Progenitor cell of endocrine pancreas (in vitro differentiated cells): ENCODE measurements around the gene DIP2A. TPM values are rescaled to one million over a fixed set of nuclear protein-coding genes. Genes with fewer than 3 reads are reported as not detected.
A peak's percentile ranks its signal among the peaks of the same experiment; 100 is the strongest.

ENCODE experiments used
- DNase-seq: peaks from one replicate; pipeline ENCODE4 v3.0.0; 2021; ENCODE audit warnings: low spot score; ENCODE audit not compliant: unreplicated experiment
- H3K27ac Mint-ChIP-seq: 2 replicates; pipeline ENCODE4 v1.8.0; 2021; ENCODE audit warnings: mild to moderate bottlenecking, moderate library complexity, mixed read lengths
- H3K27me3 Mint-ChIP-seq: 2 replicates; pipeline ENCODE4 v1.8.0; 2021; ENCODE audit warnings: mixed read lengths
- H3K36me3 Mint-ChIP-seq: 2 replicates; pipeline ENCODE4 v1.8.0; 2022; ENCODE audit warnings: mixed read lengths; ENCODE audit not compliant: insufficient read depth
- H3K4me1 Mint-ChIP-seq: 2 replicates; pipeline ENCODE4 v1.8.0; 2021; ENCODE audit warnings: low read depth, mixed read lengths
- H3K4me3 Mint-ChIP-seq: 2 replicates; pipeline ENCODE4 v1.8.0; 2021; ENCODE audit warnings: low read depth, mild to moderate bottlenecking, moderate library complexity, mixed read lengths
- H3K9me3 Mint-ChIP-seq: 2 replicates; pipeline ENCODE4 v1.8.0; 2021; ENCODE audit warnings: low read depth, mixed read lengths
- CTCF ChIP-seq: fragments of 200-600 bp; sonication (generic); IDR thresholded peaks from one replicate; pipeline ENCODE4 v1.5.0; 2021; ENCODE audit warnings: antibody characterized with exemption, mild to moderate bottlenecking; ENCODE audit not compliant: unreplicated experiment
- total RNA-seq: library from RNA; stranded (reverse); gene quantifications from 2 replicates; pipeline ENCODE4 v1.2.1, GENCODE V29; 2021

The DIP2A gene
- total RNA-seq, 1 donor from 2014 or later = 70.2 TPM

DNA sequence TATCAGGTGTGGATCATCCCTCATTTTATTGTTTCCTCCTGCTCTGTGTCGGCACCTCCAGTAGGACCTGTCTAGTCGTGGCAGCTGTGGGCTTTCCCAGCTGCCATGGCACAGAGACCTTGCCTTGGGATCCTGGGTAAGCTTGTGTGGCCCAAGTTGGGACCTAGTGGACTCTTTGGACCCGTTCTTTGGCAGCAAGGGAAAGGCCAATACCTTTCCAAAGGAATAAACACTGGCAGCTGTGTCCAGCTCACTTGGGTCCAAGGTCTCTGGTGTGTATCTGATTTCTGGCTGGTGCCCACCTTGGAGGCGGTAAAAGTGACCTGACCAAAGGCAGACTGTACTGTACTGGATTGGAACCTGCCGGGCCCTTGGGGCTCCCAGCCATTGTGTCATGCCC is 21.8 kb downstream of the DIP2A start:
- TF ChIP-seq CTCF = no peak
- Mint-ChIP-seq H3K27me3 (no peaks in the 10 kb centered on the region), H3K4me3 (no peak overlapping the region), H3K4me1 (no peaks in the 10 kb centered on the region), H3K9me3 (no peaks in the 10 kb centered on the region), H3K27ac (peak overlapping the region; percentile 70), H3K36me3 (peaks cover 18% of the 10 kb centered on the region)
- no peak for DNase-seq

DNA sequence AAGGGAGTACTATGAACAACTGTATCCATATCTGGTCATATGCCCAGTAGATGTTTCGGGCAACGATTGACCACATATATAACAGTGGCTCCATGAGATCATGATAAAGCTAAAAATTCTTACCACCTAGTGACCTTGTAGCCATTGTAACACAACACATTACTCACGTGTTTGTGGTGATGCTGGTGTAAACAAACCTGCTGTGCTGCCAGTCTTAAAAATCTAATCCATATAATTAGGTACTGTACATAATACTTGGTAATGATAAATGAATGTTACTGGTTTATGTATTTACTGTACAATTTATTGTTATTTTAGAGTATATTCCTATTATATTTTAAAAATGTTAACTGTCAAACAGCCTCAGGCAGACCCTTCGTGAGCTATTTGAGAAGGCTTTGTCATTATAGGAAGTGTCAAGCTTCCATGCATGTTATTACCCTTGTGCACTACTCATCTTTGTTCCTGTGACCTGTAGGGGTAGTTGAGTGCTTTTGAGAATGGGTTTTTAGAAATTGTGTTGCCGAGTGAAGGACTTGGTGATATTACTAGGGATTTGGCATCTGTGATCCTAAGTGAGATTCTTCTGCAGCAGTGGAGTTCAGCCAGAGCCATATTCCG is 23.6 kb downstream of the DIP2A start:
- no peak for DNase-seq
- no peak overlapping the region for H3K4me3 Mint-ChIP-seq
- TF ChIP-seq CTCF = no peak
- H3K27ac Mint-ChIP-seq = no peak overlapping the region
- no peaks in the 10 kb centered on the region for H3K9me3 Mint-ChIP-seq
- H3K4me1 Mint-ChIP-seq = no peaks in the 10 kb centered on the region
- no peaks in the 10 kb centered on the region for H3K27me3 Mint-ChIP-seq
- H3K36me3 Mint-ChIP-seq = peaks cover 21% of the 10 kb centered on the region

DNA sequence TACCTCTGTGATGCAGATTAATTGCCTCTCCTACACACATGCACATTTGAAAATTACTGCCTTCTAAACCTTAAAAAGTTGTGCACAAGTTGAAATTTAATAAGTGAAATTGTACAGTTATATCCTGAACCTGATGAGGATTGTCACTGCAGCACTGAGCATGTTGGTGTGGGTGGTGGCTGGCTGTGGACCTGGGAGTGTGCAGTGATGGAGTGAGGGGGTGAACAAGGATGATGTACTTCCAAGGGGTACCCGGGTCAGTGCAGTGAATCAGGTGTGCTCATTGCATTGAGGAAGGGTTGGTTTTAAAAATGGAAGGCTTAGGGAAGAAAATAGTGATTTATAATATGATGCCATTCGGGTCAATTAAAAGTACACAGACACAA is 24.1 kb downstream of the DIP2A start:
- no peak for TF ChIP-seq CTCF
- Mint-ChIP-seq H3K27me3 (no peaks in the 10 kb centered on the region), H3K27ac (peak overlapping the region; percentile 22)

DNA sequence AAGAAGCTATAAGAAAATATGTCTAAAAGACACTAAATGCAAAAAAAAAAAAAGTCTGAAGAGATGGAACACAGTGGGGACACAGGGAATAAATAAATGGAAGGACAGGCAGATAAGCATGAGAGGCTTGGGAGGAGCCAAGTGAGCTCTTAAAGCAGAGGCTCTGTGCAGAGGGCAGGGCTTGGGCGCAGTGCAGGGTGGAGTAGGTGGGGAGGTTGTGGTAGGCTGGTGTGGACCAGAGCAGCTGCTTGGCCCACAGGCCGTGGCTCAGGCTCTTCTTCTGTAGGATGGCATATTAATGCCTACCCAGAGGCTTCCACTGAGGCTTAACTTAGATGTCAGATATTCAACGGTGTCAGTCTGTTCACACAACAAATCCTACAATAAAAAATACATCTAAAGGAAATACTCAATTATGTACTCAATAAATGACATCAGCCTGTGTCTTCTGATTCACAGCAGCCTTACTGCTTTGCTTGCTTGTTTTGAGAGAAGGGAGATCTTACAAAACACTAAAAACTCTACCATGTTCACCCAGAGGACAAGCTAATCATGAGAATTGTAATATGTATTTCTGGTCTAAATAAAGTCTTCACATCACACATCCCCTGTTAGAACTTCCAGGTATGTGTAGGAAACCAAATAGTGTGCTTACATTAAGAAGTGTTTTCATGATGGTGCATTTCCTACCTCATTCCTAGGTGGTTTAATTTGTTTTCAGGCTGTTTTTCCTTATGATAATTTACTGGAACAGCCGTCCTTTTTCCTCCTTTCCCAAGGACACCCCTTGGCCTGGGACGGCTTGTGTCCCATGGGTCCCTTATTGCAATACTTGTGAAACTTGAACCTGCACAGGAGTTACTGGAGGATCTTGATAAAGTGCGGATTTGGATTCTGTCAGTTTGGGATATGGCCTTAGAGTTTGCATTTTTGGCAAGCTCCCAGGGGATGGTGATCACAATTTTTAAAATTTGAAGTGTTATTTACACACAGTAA is 24.9 kb downstream of the DIP2A start:
- Mint-ChIP-seq H3K36me3 (peaks cover 16% of the 10 kb centered on the region), H3K9me3 (no peaks in the 10 kb centered on the region), H3K4me3 (no peak overlapping the region), H3K27ac (no peak overlapping the region), H3K4me1 (no peaks in the 10 kb centered on the region), H3K27me3 (no peaks in the 10 kb centered on the region)
- TF ChIP-seq CTCF = no peak
- no peak for DNase-seq

More for the DNA sequence above, 24.1 kb downstream of the DIP2A start:
- Mint-ChIP-seq H3K4me1 (no peaks in the 10 kb centered on the region), H3K4me3 (no peak overlapping the region), H3K9me3 (no peaks in the 10 kb centered on the region), H3K36me3 (peaks cover 18% of the 10 kb centered on the region)
- no peak for DNase-seq

DNA sequence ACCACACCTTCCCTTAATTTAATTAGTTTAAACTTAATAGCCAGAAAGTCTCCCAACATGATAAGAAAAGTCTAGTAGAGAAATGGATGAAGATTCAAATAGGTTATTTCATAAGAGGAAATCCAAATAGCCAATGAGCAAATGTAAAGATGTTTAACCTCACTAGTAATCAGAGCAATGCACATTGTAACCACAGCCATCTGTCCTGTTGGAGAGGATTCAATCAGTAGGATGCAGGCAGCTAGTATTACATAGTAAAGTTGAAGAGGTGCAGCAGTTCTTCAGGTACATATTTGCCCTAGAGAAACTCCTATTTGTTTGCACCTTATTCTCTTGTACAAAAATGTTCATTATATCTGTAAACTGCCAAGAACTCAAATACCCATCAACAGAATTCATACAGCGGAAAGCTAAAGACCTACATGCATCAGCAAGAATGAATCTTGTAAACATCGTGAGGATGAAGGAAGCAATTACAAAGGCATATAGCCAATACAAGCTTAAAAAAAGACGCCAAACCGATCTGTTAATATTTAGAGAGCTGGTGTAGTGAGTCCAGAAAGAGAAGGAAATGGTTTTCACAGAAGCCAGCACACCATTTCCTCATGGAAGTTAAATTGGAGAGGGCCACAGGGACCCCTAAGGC is 27.9 kb downstream of the DIP2A start:
- Mint-ChIP-seq H3K27ac (no peak overlapping the region), H3K9me3 (no peaks in the 10 kb centered on the region), H3K27me3 (no peaks in the 10 kb centered on the region), H3K4me1 (no peaks in the 10 kb centered on the region), H3K36me3 (peaks cover 17% of the 10 kb centered on the region), H3K4me3 (no peak overlapping the region)
- no peak for TF ChIP-seq CTCF
- DNase-seq = no peak
